OCI-LY3 (cell line): ENCODE results near the gene NR1H3.

Experiments
- CTCF ChIP-seq: fragments of 200-600, 300-600 bp; sonication (generic); IDR thresholded peaks from 2 replicates; pipeline ENCODE4 v1.5.1; 2014; ENCODE audit warnings: antibody characterized with exemption, low read length, low read depth
- EZH2phosphoT487 ChIP-seq: fragments of 200-600 bp; shearing (Covaris generic); IDR thresholded peaks from 2 replicates; pipeline ENCODE4 v1.6.1; 2018; ENCODE audit warnings: antibody characterized with exemption, mixed run types, low read depth

- no peak for TF ChIP-seq CTCF
- no peak for TF ChIP-seq EZH2phosphoT487
These were observed 14.3 kb downstream of the NR1H3 start for GRCh38 chr11:47271961-47272661.
